Erythroblast (primary cell): ENCODE results near the gene MYLK.

Experiments used
- GATA1 ChIP-seq: IDR thresholded peaks from 2 replicates; pipeline ENCODE4 v1.6.1; 2011; ENCODE audit warnings: low read depth, mild to moderate bottlenecking, control low read depth, low read length, moderate library complexity
- POLR2A ChIP-seq: IDR thresholded peaks from 2 replicates; pipeline ENCODE4 v1.6.1; 2011; ENCODE audit warnings: mild to moderate bottlenecking, low read length

DNA sequence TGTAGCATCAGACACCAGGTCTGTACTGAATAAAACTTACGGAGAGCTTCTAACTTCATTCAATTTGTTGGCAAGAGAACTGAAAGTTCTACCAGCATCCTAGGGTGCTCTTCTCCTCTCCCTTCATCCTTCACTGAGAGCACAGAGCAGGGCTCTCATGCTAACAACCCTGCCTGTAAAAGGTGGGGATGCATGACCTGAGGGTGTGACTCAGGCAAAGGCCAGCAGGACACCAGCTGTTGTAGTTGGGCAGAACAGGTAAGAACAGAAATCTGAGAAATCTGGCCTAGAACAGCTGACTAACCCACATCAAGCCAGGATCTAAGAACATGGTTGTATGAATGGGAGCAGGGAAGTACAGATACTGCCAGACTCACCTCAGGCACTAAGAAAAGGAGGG, 64.2 kb downstream of the MYLK start:
- TF ChIP-seq POLR2A (no peak), GATA1 (no peak)
